ENCODE measurements around the gene YWHAG. TPM values are rescaled to one million over a fixed set of nuclear protein-coding genes. Genes with fewer than 3 reads are reported as not detected.

The YWHAG gene
- total and polyA plus RNA-seq, 2 of the 13 experiments (the other 11 are each of a cell fraction or from before 2014, with no cell fraction given) = 36.9 to 67.5 TPM

- TF ChIP-seq IRX3 (CRISPR knock-in tag; IDR thresholded peaks at IDR 0.05; ENCODE audit: borderline replicate concordance, low read depth) (no peak), AFF4 (CRISPR knock-in tag; IDR thresholded peaks at IDR 0.05) (no peak), ZNF34 (CRISPR knock-in tag; IDR thresholded peaks at IDR 0.05; ENCODE audit: borderline replicate concordance) (no peak), SOX13 (IDR thresholded peaks at IDR 0.05) (no peak), SOX13 (CRISPR knock-in tag; conservative IDR thresholded peaks at IDR 0.05 in 1 of 2, IDR thresholded peaks at IDR 0.05 in 1 of 2) (peak in 1 of 2 experiments; percentile 38; a peak in 1 of 4 replicates), MAX (IDR thresholded peaks at IDR 0.05) (peak; percentile 89), ZNF75D (CRISPR knock-in tag; IDR thresholded peaks at IDR 0.05; ENCODE audit: borderline replicate concordance) (no peak), SSRP1 (CRISPR knock-in tag; IDR thresholded peaks at IDR 0.05) (no peak), ATF1 (CRISPR knock-in tag; IDR thresholded peaks at IDR 0.05) (no peak), ZNF883 (CRISPR knock-in tag; IDR thresholded peaks at IDR 0.05; ENCODE audit: not compliant biosample characterization) (no peak), PPARG (CRISPR knock-in tag; conservative IDR thresholded peaks at IDR 0.05) (no peak), ZBTB33 (CRISPR knock-in tag; IDR thresholded peaks at IDR 0.05) (no peak), TCF7 (IDR thresholded peaks at IDR 0.05; ENCODE audit: low read depth) (no peak), ZXDC (CRISPR knock-in tag; IDR thresholded peaks at IDR 0.05) (no peak), CCAR2 (optimal IDR thresholded peaks at IDR 0.05; ENCODE audit: low read depth, low read length) (no peak), EED (CRISPR knock-in tag; IDR thresholded peaks at IDR 0.05) (no peak), ZNF274 (CRISPR knock-in tag; IDR thresholded peaks at IDR 0.05) (no peak), ZBTB21 (CRISPR knock-in tag; IDR thresholded peaks at IDR 0.05) (no peak), FOSL1 (CRISPR knock-in tag; IDR thresholded peaks at IDR 0.05; ENCODE audit: borderline replicate concordance) (no peak)
Observed at GRCh38 chr7:76303202-76304147, 55.3 kb downstream of the YWHAG start (continued).
